Upper lobe of left lung (tissue), 6 donors: Measurements from ENCODE around the gene INKA2. TPM values are rescaled to one million over a fixed set of nuclear protein-coding genes. Genes with fewer than 3 reads are reported as not detected.
A peak's percentile ranks its signal among the peaks of the same experiment; 100 is the strongest.

Experiments
- ATAC-seq, 2 donors: fragments of 200-7000 bp; cut with Tn5 transposase; one replicate each; pipeline ENCODE4 v1.9.1; 2022; ENCODE audit warnings: mild to moderate bottlenecking in 2 of 2, moderate library complexity in 2 of 2; ENCODE audit not compliant: low FRiP score in 2 of 2
- DNase-seq, 2 donors: peaks; one replicate each; pipeline ENCODE4 v3.0.0-alpha.2; 2019 to 2020
- H3K27ac ChIP-seq, 4 donors: fragments of 200-600 bp; sonication (generic); one replicate each; pipeline ENCODE4 v1.5.1; 2016 to 2019
- H3K27me3 ChIP-seq, 4 donors: fragments of 200-600 bp; sonication (generic); one replicate each; pipeline ENCODE4 v1.5.1; 2017 to 2019
- H3K36me3 ChIP-seq, 4 donors: fragments of 200-600 bp; sonication (generic); one replicate each; pipeline ENCODE4 v1.5.1; 2016 to 2019
- H3K4me1 ChIP-seq, 4 donors: fragments of 200-600 bp; sonication (generic); one replicate each; pipeline ENCODE4 v1.5.1; 2018 to 2019
- H3K4me3 ChIP-seq, 4 donors: fragments of 200-600 bp; sonication (generic); one replicate each; pipeline ENCODE4 v1.5.1; 2017 to 2019; ENCODE audit warnings: mild to moderate bottlenecking in 2 of 4, moderate library complexity in 1 of 4
- H3K9me3 ChIP-seq, 4 donors: fragments of 200-600 bp; sonication (generic); one replicate each; pipeline ENCODE4 v1.5.1; 2018 to 2019
- EP300 ChIP-seq, 4 donors: sonication (generic); formaldehyde crosslinking; IDR thresholded peaks; one replicate each; pipeline ENCODE4 v1.5.1; 2017; ENCODE audit warnings: antibody characterized with exemption in 4 of 4, control low read depth in 2 of 4
- POLR2A ChIP-seq, 4 donors: fragments of 450-650 bp; IDR thresholded peaks; one replicate each; pipeline ENCODE4 v1.5.1; 2016 to 2017; ENCODE audit warnings: antibody characterized with exemption in 4 of 4, mild to moderate bottlenecking in 2 of 4
- POLR2AphosphoS5 ChIP-seq, 2 donors: sonication (generic); formaldehyde crosslinking; IDR thresholded peaks; one replicate each; pipeline ENCODE4 v1.5.1; 2017; ENCODE audit warnings: antibody characterized with exemption in 2 of 2
- WGBS, 2 donors: methylation state at CpG; one replicate each; pipeline ENCODE4 v1.1.5; 2017 to 2018; 5-methylcytosine and 5-hydroxymethylcytosine counted together
- total RNA-seq, 6 donors: library from RNA; depleted of rRNA in 4 of 6; stranded (reverse); fragments of >200 nt in 4 of 6; gene quantifications; one replicate each; pipeline versions ENCODE4 v1.1.0 to v1.2.1, GENCODE V29; 2016 to 2021
- TF ChIP-seq, protein P1 (sequence below), 6 experiments: fragments of 450-650 bp in 4 of 6; fragments of 200-600 bp in 2 of 6; sonication (generic) in 2 of 6; IDR thresholded peaks; one replicate each; pipeline ENCODE4 v1.5.1; 2016 to 2019; ENCODE audit warnings: antibody characterized with exemption in 6 of 6
- donor health status: DM: no; HTN: no; CAD: no; lungs with moderate emphysema.
- donor health status: DM: no; HTN: yes; CAD: no; lungs with severe emphysema.

INKA2 gene
- total RNA-seq, 6 donors from 2014 or later: 4.5 to 11.5 (median 7.4) TPM

DNA sequence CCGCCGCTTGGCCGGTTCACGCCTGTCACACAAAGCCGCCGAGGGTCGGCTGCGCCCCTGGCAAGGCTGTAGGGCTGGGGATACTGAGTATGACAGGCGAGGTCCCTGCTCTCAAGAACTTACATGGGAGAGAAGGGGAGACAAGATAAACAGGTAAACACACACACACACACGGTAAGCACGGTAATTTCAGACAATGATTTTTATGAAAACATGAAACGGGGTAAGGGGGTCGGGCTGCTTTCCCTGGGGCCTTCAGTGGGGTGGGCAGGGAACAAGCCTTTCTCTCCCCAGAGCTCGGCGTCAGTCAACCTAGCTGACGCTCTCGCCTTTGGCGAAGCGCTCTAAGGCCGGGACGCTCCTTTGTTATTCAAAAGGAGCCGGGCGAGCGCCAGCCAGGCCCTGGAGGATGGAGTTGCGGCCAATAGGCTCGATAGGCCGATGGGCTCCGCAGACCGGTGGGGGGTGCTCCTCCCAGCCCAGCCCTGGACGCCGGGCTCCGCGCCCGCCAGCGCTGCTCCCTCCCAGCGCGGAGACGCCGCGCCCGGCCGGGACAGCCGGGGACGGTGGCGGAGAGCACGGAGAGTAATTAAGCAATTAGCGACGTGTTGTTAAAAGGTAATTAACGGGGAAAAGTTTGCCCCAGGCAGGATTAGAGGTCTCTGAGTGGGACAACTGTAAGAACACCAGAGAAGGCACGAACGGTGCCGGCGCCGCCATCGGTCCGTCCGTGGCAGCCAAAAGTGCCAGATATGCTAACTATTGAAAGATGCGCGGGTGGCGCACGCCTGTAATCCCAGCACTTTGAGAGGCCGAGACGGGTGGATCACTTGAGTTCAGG, 950 bp upstream of the INKA2 start:
- peak; percentile 57 to 91 for DNase-seq

GRCh38 chr1:111738436-111739193, 580 bp downstream of the INKA2 start:
- H3K4me3 ChIP-seq: peak overlapping the region; percentile 46 to 85 (median 64)
- H3K4me1 ChIP-seq: peaks cover 33 to 48% (median 37%) of the 10 kb centered on the region in 4 donors
- DNase-seq (peak; percentile 74 to 92), ATAC-seq (peak; percentile 71 to 72)
- H3K27me3 ChIP-seq: no peaks in the 10 kb centered on the region
- H3K9me3 ChIP-seq: no peaks in the 10 kb centered on the region
- no peak for TF ChIP-seq EP300 (IDR thresholded peaks at IDR 0.05)
- TF ChIP-seq, protein P1, sequence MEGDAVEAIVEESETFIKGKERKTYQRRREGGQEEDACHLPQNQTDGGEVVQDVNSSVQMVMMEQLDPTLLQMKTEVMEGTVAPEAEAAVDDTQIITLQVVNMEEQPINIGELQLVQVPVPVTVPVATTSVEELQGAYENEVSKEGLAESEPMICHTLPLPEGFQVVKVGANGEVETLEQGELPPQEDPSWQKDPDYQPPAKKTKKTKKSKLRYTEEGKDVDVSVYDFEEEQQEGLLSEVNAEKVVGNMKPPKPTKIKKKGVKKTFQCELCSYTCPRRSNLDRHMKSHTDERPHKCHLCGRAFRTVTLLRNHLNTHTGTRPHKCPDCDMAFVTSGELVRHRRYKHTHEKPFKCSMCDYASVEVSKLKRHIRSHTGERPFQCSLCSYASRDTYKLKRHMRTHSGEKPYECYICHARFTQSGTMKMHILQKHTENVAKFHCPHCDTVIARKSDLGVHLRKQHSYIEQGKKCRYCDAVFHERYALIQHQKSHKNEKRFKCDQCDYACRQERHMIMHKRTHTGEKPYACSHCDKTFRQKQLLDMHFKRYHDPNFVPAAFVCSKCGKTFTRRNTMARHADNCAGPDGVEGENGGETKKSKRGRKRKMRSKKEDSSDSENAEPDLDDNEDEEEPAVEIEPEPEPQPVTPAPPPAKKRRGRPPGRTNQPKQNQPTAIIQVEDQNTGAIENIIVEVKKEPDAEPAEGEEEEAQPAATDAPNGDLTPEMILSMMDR (IDR thresholded peaks at IDR 0.05): no peak
- TF ChIP-seq POLR2A (IDR thresholded peaks at IDR 0.05): peak in 2 of 4 donors; percentile 4 to 32
- peak in 1 of 2 donors; percentile 71 for TF ChIP-seq POLR2AphosphoS5 (IDR thresholded peaks at IDR 0.05)
- peak overlapping the region; percentile 75 to 94 (median 90) for H3K27ac ChIP-seq
- H3K36me3 ChIP-seq: no peaks in the 10 kb centered on the region
- WGBS, 2 donors: 1% methylated on average over 27 to 29 of the region's 61 CpGs

More for the DNA sequence above, 950 bp upstream of the INKA2 start:
- Histone ChIP-seq H3K4me3 (peak overlapping the region; percentile 46 to 85 (median 64)), H3K9me3 (no peaks in the 10 kb centered on the region), H3K27ac (peak overlapping the region; percentile 75 to 94 (median 90)), H3K36me3 (no peaks in the 10 kb centered on the region), H3K27me3 (no peaks in the 10 kb centered on the region), H3K4me1 (peaks cover 20 to 35% (median 26%) of the 10 kb centered on the region in 4 donors)
- no peak for TF ChIP-seq EP300 (IDR thresholded peaks at IDR 0.05)
- no peak for TF ChIP-seq POLR2A (IDR thresholded peaks at IDR 0.05)
- no peak for TF ChIP-seq POLR2AphosphoS5 (IDR thresholded peaks at IDR 0.05)
- TF ChIP-seq, protein P1 (IDR thresholded peaks at IDR 0.05): no peak
- ATAC-seq: peak; percentile 19 to 81
- WGBS, 2 donors: 3 to 7% methylated on average over 30 to 62 of the region's 63 CpGs

GRCh38 chr1:111738133-111738435, 1.1 kb downstream of the INKA2 start:
- Histone ChIP-seq H3K27ac (peak overlapping the region; percentile 75 to 94 (median 90)), H3K27me3 (no peaks in the 10 kb centered on the region), H3K4me3 (peak overlapping the region; percentile 46 to 85 (median 64)), H3K36me3 (no peaks in the 10 kb centered on the region), H3K4me1 (peaks cover 38 to 53% (median 42%) of the 10 kb centered on the region in 4 donors), H3K9me3 (no peaks in the 10 kb centered on the region)
- ATAC-seq (no peak), DNase-seq (no peak)
- WGBS, 2 donors: 34 to 36% methylated on average over 8 to 9 of the region's 9 CpGs
- TF ChIP-seq, protein P1 (IDR thresholded peaks at IDR 0.05): no peak
- TF ChIP-seq POLR2AphosphoS5 (IDR thresholded peaks at IDR 0.05) (no peak), POLR2A (IDR thresholded peaks at IDR 0.05) (no peak), EP300 (IDR thresholded peaks at IDR 0.05) (no peak)

DNA sequence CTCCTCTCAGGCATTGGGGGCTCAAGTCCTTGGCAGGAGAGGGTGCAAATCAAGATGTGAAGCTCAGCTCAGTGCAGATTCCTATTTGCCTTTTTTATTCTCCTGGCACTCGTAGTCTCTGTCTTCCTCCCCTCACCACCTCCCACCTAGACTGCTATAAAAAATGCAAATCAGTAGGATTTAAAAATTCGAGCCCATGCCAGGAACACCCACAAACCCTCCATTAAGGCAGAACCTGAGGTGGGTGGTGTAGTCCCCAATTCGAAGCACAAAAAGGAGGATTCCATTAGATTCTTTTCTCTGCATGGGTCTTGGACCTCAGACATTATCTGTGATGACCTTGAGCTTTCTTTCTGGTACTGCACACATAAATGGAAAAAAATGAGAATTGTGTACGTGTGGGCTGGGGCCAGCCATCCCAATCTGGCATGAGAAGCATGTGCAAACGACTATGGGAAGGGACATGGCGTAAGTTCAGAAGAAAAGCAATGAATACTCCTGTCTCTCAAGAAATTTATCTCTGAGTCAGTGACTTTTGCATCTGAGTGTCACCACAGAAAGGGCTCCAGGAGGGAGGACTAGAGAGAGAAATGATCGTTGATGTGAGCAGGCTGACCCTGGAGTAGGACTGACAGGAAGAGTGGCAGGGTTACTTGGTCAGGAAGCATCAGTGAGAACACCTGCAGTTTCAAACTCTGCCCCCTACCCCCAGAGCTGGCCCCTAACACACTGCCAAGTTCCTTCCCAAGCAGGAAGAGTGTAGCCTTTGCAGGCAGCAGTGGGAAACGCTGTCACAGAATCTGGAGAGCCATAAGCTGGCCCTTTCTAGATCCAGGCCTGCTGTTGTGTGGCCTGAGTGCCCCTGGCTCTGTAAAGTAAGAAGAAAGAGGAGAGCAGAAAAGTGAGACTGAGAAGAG, 1.7 kb downstream of the INKA2 start:
- H3K4me3 ChIP-seq: peak overlapping the region in 3 of 4 donors; percentile 46 to 68 (median 59)
- WGBS, 2 donors: 63 to 66% methylated on average over 8 of the region's 8 CpGs
- no peaks in the 10 kb centered on the region for H3K27me3 ChIP-seq
- no peaks in the 10 kb centered on the region for H3K9me3 ChIP-seq
- peak overlapping the region; percentile 75 to 94 (median 90) for H3K27ac ChIP-seq
- DNase-seq (no peak), ATAC-seq (no peak)
- TF ChIP-seq EP300 (IDR thresholded peaks at IDR 0.05) (no peak), POLR2AphosphoS5 (IDR thresholded peaks at IDR 0.05) (no peak), POLR2A (IDR thresholded peaks at IDR 0.05) (no peak)
- TF ChIP-seq, protein P1 (IDR thresholded peaks at IDR 0.05): no peak
- H3K36me3 ChIP-seq: no peaks in the 10 kb centered on the region
- H3K4me1 ChIP-seq: peaks cover 40 to 59% (median 46%) of the 10 kb centered on the region in 4 donors
